H9 (cell line): ENCODE results near the gene LAMC3. TPM values are rescaled to one million over a fixed set of nuclear protein-coding genes. Genes with fewer than 3 reads are reported as not detected.

Experiments
- DNase-seq: peaks from one replicate; pipeline ENCODE4 v3.0.0-alpha.2; 2017
- H2AFZ ChIP-seq: one replicate; pipeline ENCODE4 v1.6.1; 2013; ENCODE audit warnings: mild to moderate bottlenecking, low read length, control low read depth, moderate library complexity
- H2AK5ac ChIP-seq: 2 replicates; pipeline ENCODE4 v1.6.1; 2013; ENCODE audit warnings: low read length, control low read depth, mixed read lengths; ENCODE audit not compliant: insufficient read length
- H2BK120ac ChIP-seq: one replicate; pipeline ENCODE4 v1.6.1; 2013; ENCODE audit warnings: low read depth, mild to moderate bottlenecking, low read length, control low read depth, inconsistent platforms; ENCODE audit not compliant: poor library complexity, severe bottlenecking
- H2BK12ac ChIP-seq: 2 replicates; pipeline ENCODE4 v1.6.1; 2013; ENCODE audit warnings: low read length, control low read depth, mixed read lengths, low read depth; ENCODE audit not compliant: insufficient read length
- H2BK15ac ChIP-seq: 2 replicates; pipeline ENCODE4 v1.6.1; 2013; ENCODE audit warnings: low read depth, low read length, control low read depth
- H2BK20ac ChIP-seq: one replicate; pipeline ENCODE4 v1.6.1; 2013; ENCODE audit warnings: low read depth, mild to moderate bottlenecking, low read length, control low read depth, inconsistent platforms; ENCODE audit not compliant: poor library complexity, severe bottlenecking
- H2BK5ac ChIP-seq: 2 replicates; pipeline ENCODE4 v1.6.1; 2013; ENCODE audit warnings: low read length, control low read depth, mixed read lengths; ENCODE audit not compliant: insufficient read length
- H3K14ac ChIP-seq: 2 replicates; pipeline ENCODE4 v1.6.1; 2013; ENCODE audit warnings: low read length, control low read depth; ENCODE audit not compliant: insufficient read depth
- H3K18ac ChIP-seq: 2 replicates; pipeline ENCODE4 v1.6.1; 2013; ENCODE audit warnings: low read depth, mild to moderate bottlenecking, mixed read lengths, low read length, control low read depth; ENCODE audit not compliant: insufficient read length
- H3K23ac ChIP-seq: 2 replicates; pipeline ENCODE4 v1.6.1; 2013; ENCODE audit warnings: low read length, control low read depth, mixed read lengths, low read depth; ENCODE audit not compliant: insufficient read length
- H3K23me2 ChIP-seq: 2 replicates; pipeline ENCODE4 v1.6.1; 2013; ENCODE audit warnings: low read depth, mild to moderate bottlenecking, mixed read lengths, low read length, control low read depth; ENCODE audit not compliant: insufficient read length, poor library complexity, severe bottlenecking
- H3K27ac ChIP-seq: 2 replicates; pipeline ENCODE4 v1.5.1; 2013; ENCODE audit warnings: low read length, control low read depth, mixed read lengths, low read depth; ENCODE audit not compliant: insufficient read length
- H3K27me3 ChIP-seq: 2 replicates; pipeline ENCODE4 v1.6.1; 2013; ENCODE audit warnings: low read length, control low read depth, inconsistent platforms; ENCODE audit not compliant: insufficient read depth
- H3K4ac ChIP-seq: 2 replicates; pipeline ENCODE4 v1.6.1; 2013; ENCODE audit warnings: low read depth, mild to moderate bottlenecking, control low read depth, inconsistent platforms, low read length, moderate library complexity
- H3K4me1 ChIP-seq: 2 replicates; pipeline ENCODE4 v1.6.1; 2013; ENCODE audit warnings: low read length, control low read depth, inconsistent platforms; ENCODE audit not compliant: insufficient read depth
- H3K4me2 ChIP-seq: 2 replicates; pipeline ENCODE4 v1.6.1; 2013; ENCODE audit warnings: low read length, control low read depth, mixed read lengths; ENCODE audit not compliant: insufficient read length, insufficient read depth
- H3K56ac ChIP-seq: 2 replicates; pipeline ENCODE4 v1.6.1; 2013; ENCODE audit warnings: low read depth, mild to moderate bottlenecking, mixed read lengths, low read length, control low read depth; ENCODE audit not compliant: insufficient read length
- H3K79me1 ChIP-seq: 2 replicates; pipeline ENCODE4 v1.6.1; 2013; ENCODE audit warnings: low read depth, mild to moderate bottlenecking, moderate library complexity, low read length, control low read depth, inconsistent platforms; ENCODE audit not compliant: insufficient read depth, poor library complexity, severe bottlenecking
- H3K79me2 ChIP-seq: 2 replicates; pipeline ENCODE4 v1.6.1; 2013; ENCODE audit warnings: low read length, control low read depth, inconsistent platforms; ENCODE audit not compliant: insufficient read depth
- H3K9ac ChIP-seq: 2 replicates; pipeline ENCODE4 v1.6.1; 2013; ENCODE audit warnings: low read length, control low read depth, mixed read lengths; ENCODE audit not compliant: insufficient read length; ENCODE audit errors: extremely low read depth
- H3K9me3 ChIP-seq: one replicate; pipeline ENCODE4 v1.6.1; 2013; ENCODE audit warnings: low read depth, low read length, inconsistent platforms; ENCODE audit not compliant: control insufficient read depth
- H3T11ph ChIP-seq: one replicate; pipeline ENCODE4 v1.6.1; 2013; ENCODE audit warnings: mild to moderate bottlenecking, low read length, control low read depth, inconsistent platforms
- H4K20me1 ChIP-seq: one replicate; pipeline ENCODE4 v1.6.1; 2013; ENCODE audit not compliant: control insufficient read depth, insufficient read length, insufficient read depth
- H4K5ac ChIP-seq: 2 replicates; pipeline ENCODE4 v1.6.1; 2013; ENCODE audit warnings: low read depth, mild to moderate bottlenecking, mixed read lengths, low read length, control low read depth; ENCODE audit not compliant: insufficient read length
- H4K8ac ChIP-seq: replicated peaks from 2 replicates; pipeline ENCODE4 v1.6.1; 2013; ENCODE audit warnings: low read length, control low read depth, mixed read lengths, low read depth; ENCODE audit not compliant: insufficient read length
- H4K91ac ChIP-seq: 2 replicates; pipeline ENCODE4 v1.6.1; 2013; ENCODE audit warnings: low read depth, mild to moderate bottlenecking, moderate library complexity, mixed read lengths, low read length, control low read depth; ENCODE audit not compliant: insufficient read length
- H3K27ac Mint-ChIP-seq, 3 experiments: 2 replicates in 2 of 3; 3 replicates in 1 of 3; pipeline ENCODE4 v1.8.0; 2020 to 2021; ENCODE audit warnings: mixed read lengths in 3 of 3, mild to moderate bottlenecking in 1 of 3, moderate library complexity in 1 of 3
- H3K27me3 Mint-ChIP-seq: 2 replicates; pipeline ENCODE4 v1.8.0; 2021; ENCODE audit warnings: low read depth, mild to moderate bottlenecking, moderate library complexity, mixed read lengths
- H3K36me3 Mint-ChIP-seq, 3 experiments: 2 replicates in 2 of 3; 3 replicates in 1 of 3; pipeline ENCODE4 v1.8.0; 2020 to 2021; ENCODE audit warnings: low read depth in 3 of 3, mixed read lengths in 3 of 3; ENCODE audit not compliant: insufficient read depth in 1 of 3
- H3K4me1 Mint-ChIP-seq, 2 experiments: 2 replicates each; pipeline ENCODE4 v1.8.0; 2020; ENCODE audit warnings: mixed read lengths in 2 of 2
- H3K4me3 Mint-ChIP-seq, 2 experiments: 2 replicates in 1 of 2; 3 replicates in 1 of 2; pipeline ENCODE4 v1.8.0; 2020 to 2021; ENCODE audit warnings: mild to moderate bottlenecking in 2 of 2, mixed read lengths in 2 of 2, moderate library complexity in 1 of 2
- H3K9me3 Mint-ChIP-seq, 2 experiments: 2 replicates in 1 of 2; 3 replicates in 1 of 2; pipeline ENCODE4 v1.8.0; 2020; ENCODE audit warnings: mild to moderate bottlenecking in 2 of 2, mixed read lengths in 2 of 2, moderate library complexity in 1 of 2
- WGBS: extraction: QIAGEN DNeasy Blood & Tissue Kit; methylation state at CpG from one replicate; pipeline ENCODE4 v1.1.7; 2013; ENCODE audit warnings: missing lambda C conversion rate, low lambda C conversion rate, mixed read lengths; ENCODE audit not compliant: insufficient read length; ENCODE audit errors: extremely low coverage; 5-methylcytosine and 5-hydroxymethylcytosine counted together
- total RNA-seq: library from RNA; stranded (reverse); gene quantifications from 2 replicates; pipeline ENCODE4 v1.2.1, GENCODE V29; 2021
- TF ChIP-seq, protein P1 (sequence below): fragments of 200-600 bp; sonication (generic); conservative IDR thresholded peaks from 3 replicates; pipeline ENCODE4 v1.8.0; 2021; ENCODE audit warnings: antibody characterized with exemption, mild to moderate bottlenecking

The LAMC3 gene
- total RNA-seq, 1 experiment from 2014 or later = 21.7 TPM

DNA sequence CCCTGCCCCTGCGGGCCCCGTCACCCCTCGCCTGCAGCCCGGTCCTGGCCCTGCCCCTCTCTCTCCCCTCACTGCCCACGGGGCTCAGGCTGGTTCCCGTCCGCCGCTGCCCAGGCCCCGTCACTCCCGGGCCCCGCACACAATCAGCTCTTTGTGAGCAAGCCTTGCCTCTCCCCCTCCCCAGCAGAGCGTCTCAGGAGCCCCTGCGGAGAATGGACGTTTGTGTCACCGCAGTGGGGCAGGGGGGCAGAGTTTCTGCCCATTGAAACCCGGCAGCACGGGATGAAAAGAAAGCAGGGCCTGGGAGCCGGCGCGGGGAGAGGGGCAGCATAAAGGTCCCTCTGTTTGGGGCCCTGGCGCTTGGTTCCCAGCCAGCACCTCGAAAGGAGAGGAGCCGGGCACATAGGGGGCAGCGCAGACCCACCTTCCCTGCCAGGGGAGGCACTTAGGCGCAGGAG lies 102.9 kb downstream of the LAMC3 start:
- H3K27ac ChIP-seq = no peak overlapping the region
- H3K23me2 ChIP-seq = no peaks in the 10 kb centered on the region
- H3K4me3 Mint-ChIP-seq = no peak overlapping the region
- H2BK20ac ChIP-seq = no peak overlapping the region
- no peak overlapping the region for H2AK5ac ChIP-seq
- no peak overlapping the region for H4K91ac ChIP-seq
- WGBS = no CpG with 5 or more reads among the region's 25 CpGs
- no peak overlapping the region for H2BK15ac ChIP-seq
- H3K18ac ChIP-seq = no peak overlapping the region
- H3K27ac Mint-ChIP-seq = peak overlapping the region; percentile 51 to 98 (median 70); a peak in 6 of 7 replicates
- no peak overlapping the region for H3K4me2 ChIP-seq
- no peak overlapping the region for H3T11ph ChIP-seq
- no peak overlapping the region for H3K14ac ChIP-seq
- no peaks in the 10 kb centered on the region for H3K9me3 Mint-ChIP-seq
- H3K27me3 Mint-ChIP-seq = no peaks in the 10 kb centered on the region
- no peak overlapping the region for H3K4ac ChIP-seq
- DNase-seq = no peak
- no peaks in the 10 kb centered on the region for H4K20me1 ChIP-seq
- H4K8ac ChIP-seq = no peak overlapping the region
- H3K23ac ChIP-seq = no peak overlapping the region
- H3K27me3 ChIP-seq = no peaks in the 10 kb centered on the region
- H3K79me2 ChIP-seq = no peaks in the 10 kb centered on the region
- no peak overlapping the region for H2BK5ac ChIP-seq
- no peaks in the 10 kb centered on the region for H3K9me3 ChIP-seq
- H2BK120ac ChIP-seq = no peak overlapping the region
- peaks cover 43 to 70% (median 57%) of the 10 kb centered on the region in 3 experiments for H3K36me3 Mint-ChIP-seq
- no peak overlapping the region for H4K5ac ChIP-seq
- peaks cover 23 to 31% of the 10 kb centered on the region in 2 experiments for H3K4me1 Mint-ChIP-seq
- H3K4me1 ChIP-seq = no peaks in the 10 kb centered on the region
- no peak overlapping the region for H2AFZ ChIP-seq
- H2BK12ac ChIP-seq = no peak overlapping the region
- no peak overlapping the region for H3K56ac ChIP-seq
- TF ChIP-seq, protein P1, sequence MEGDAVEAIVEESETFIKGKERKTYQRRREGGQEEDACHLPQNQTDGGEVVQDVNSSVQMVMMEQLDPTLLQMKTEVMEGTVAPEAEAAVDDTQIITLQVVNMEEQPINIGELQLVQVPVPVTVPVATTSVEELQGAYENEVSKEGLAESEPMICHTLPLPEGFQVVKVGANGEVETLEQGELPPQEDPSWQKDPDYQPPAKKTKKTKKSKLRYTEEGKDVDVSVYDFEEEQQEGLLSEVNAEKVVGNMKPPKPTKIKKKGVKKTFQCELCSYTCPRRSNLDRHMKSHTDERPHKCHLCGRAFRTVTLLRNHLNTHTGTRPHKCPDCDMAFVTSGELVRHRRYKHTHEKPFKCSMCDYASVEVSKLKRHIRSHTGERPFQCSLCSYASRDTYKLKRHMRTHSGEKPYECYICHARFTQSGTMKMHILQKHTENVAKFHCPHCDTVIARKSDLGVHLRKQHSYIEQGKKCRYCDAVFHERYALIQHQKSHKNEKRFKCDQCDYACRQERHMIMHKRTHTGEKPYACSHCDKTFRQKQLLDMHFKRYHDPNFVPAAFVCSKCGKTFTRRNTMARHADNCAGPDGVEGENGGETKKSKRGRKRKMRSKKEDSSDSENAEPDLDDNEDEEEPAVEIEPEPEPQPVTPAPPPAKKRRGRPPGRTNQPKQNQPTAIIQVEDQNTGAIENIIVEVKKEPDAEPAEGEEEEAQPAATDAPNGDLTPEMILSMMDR = peak; percentile 33; the same call in 2 of the 3 replicates
- no peak overlapping the region for H3K9ac ChIP-seq
- no peaks in the 10 kb centered on the region for H3K79me1 ChIP-seq
